GM21528 (cell line): ENCODE data around the gene ADGRE1.
"Not testable (repeated sequence)": the region's sequence is repeated elsewhere in the genome, so short reads cannot be mapped to it uniquely, and the experiment has no call there.

ENCODE experiments used
- ATAC-seq: cut with Tn5 transposase; IDR thresholded peaks from one replicate; pipeline ENCODE4 v1.9.1; 2021; ENCODE audit warnings: mild to moderate bottlenecking, moderate library complexity; ENCODE audit not compliant: unreplicated experiment, low FRiP score

The ADGRE1 gene

GRCh38 chr19:6887316-6887715, at the start of gene ADGRE1:
TSS of gene ADGRE1 (plus strand) at chr19:6887579. CDS start at chr19:6887609, 30 bp downstream.
- no peak for ATAC-seq

GRCh38 chr19:6838062-6838655, 49.2 kb upstream of the ADGRE1 start:
- no peak for ATAC-seq

GRCh38 chr19:6842871-6843607, 44.3 kb upstream of the ADGRE1 start:
- ATAC-seq: no peak

GRCh38 chr19:6847828-6848200, 39.6 kb upstream of the ADGRE1 start:
- ATAC-seq: no peak

GRCh38 chr19:6848986-6849385, 38.4 kb upstream of the ADGRE1 start:
- ATAC-seq: no peak

GRCh38 chr19:6849876-6850275, 37.5 kb upstream of the ADGRE1 start:
- ATAC-seq: no peak

GRCh38 chr19:6851359-6851758, 36.0 kb upstream of the ADGRE1 start:
- no peak for ATAC-seq

GRCh38 chr19:6852001-6852400, 35.4 kb upstream of the ADGRE1 start:
- no peak for ATAC-seq

- no peak for ATAC-seq
These were observed 33.5 kb upstream of the ADGRE1 start for GRCh38 chr19:6853868-6854267.

- ATAC-seq: no peak
These were observed 32.6 kb upstream of the ADGRE1 start for GRCh38 chr19:6854758-6855157.

GRCh38 chr19:6856749-6857372, 30.5 kb upstream of the ADGRE1 start:
- ATAC-seq: no peak

GRCh38 chr19:6861683-6862286, 25.6 kb upstream of the ADGRE1 start:
- ATAC-seq: no peak

GRCh38 chr19:6862673-6863078, 24.7 kb upstream of the ADGRE1 start:
- ATAC-seq: peak; percentile 61

GRCh38 chr19:6864325-6864940, 22.9 kb upstream of the ADGRE1 start:
- no peak for ATAC-seq

- no peak for ATAC-seq
These were observed 21.5 kb upstream of the ADGRE1 start for GRCh38 chr19:6865849-6866248.

- no peak for ATAC-seq
These were observed 20.6 kb upstream of the ADGRE1 start for GRCh38 chr19:6866741-6867151.

GRCh38 chr19:6868351-6868750, 19.0 kb upstream of the ADGRE1 start:
- no peak for ATAC-seq

GRCh38 chr19:6869151-6869882, 18.1 kb upstream of the ADGRE1 start:
- ATAC-seq: not testable (repeated sequence)

- no peak for ATAC-seq
These were observed 13.5 kb upstream of the ADGRE1 start for GRCh38 chr19:6873708-6874431.

- ATAC-seq: no peak
These were observed 12.2 kb upstream of the ADGRE1 start for GRCh38 chr19:6875218-6875617.
